Trophoblast cell (in vitro differentiated cells and primary cell): Measurements from ENCODE around the gene CDK12.
"Not testable (repeated sequence)": the region's sequence is repeated elsewhere in the genome, so short reads cannot be mapped to it uniquely, and the experiment has no call there.

ENCODE experiments used
- DNase-seq, 2 donors: peaks; one replicate each; pipeline ENCODE4 v3.0.0-alpha.2; 2016
- H2AFZ ChIP-seq: 2 replicates; pipeline ENCODE4 v1.6.1; 2013; ENCODE audit warnings: low read length, moderate library complexity, mild to moderate bottlenecking; ENCODE audit not compliant: insufficient read depth, poor library complexity
- H2AK5ac ChIP-seq: 2 replicates; pipeline ENCODE4 v1.6.1; 2013; ENCODE audit warnings: mild to moderate bottlenecking, low read length
- H2BK120ac ChIP-seq: 2 replicates; pipeline ENCODE4 v1.6.1; 2013; ENCODE audit warnings: low read length, mild to moderate bottlenecking, moderate library complexity; ENCODE audit not compliant: insufficient read depth, poor library complexity
- H2BK12ac ChIP-seq: 2 replicates; pipeline ENCODE4 v1.6.1; 2013; ENCODE audit warnings: mild to moderate bottlenecking, low read length, moderate library complexity
- H2BK5ac ChIP-seq: 2 replicates; pipeline ENCODE4 v1.6.1; 2013; ENCODE audit warnings: low read length, low read depth, moderate library complexity, mild to moderate bottlenecking; ENCODE audit not compliant: poor library complexity
- H3K14ac ChIP-seq: 2 replicates; pipeline ENCODE4 v1.6.1; 2013; ENCODE audit warnings: mild to moderate bottlenecking, low read length
- H3K18ac ChIP-seq: 2 replicates; pipeline ENCODE4 v1.6.1; 2013; ENCODE audit warnings: mild to moderate bottlenecking, low read length
- H3K23ac ChIP-seq: 2 replicates; pipeline ENCODE4 v1.6.1; 2013; ENCODE audit warnings: low read length
- H3K27ac ChIP-seq: 2 replicates; pipeline ENCODE4 v1.5.1; 2013; ENCODE audit warnings: low read depth, mild to moderate bottlenecking, inconsistent platforms, low read length, moderate library complexity
- H3K27me3 ChIP-seq: 2 replicates; pipeline ENCODE4 v1.6.1; 2013; ENCODE audit warnings: inconsistent platforms, mild to moderate bottlenecking, low read length, moderate library complexity; ENCODE audit not compliant: insufficient read depth
- H3K36me3 ChIP-seq, 2 experiments: 1 replicate in 1 of 2; 2 replicates in 1 of 2; pipeline ENCODE4 v1.6.1; 2013; ENCODE audit warnings: low read length in 2 of 2, mild to moderate bottlenecking in 2 of 2, moderate library complexity in 1 of 2; ENCODE audit not compliant: insufficient read depth in 2 of 2, control insufficient read depth in 1 of 2
- H3K4ac ChIP-seq: 2 replicates; pipeline ENCODE4 v1.6.1; 2013; ENCODE audit warnings: low read depth, mild to moderate bottlenecking, low read length, moderate library complexity
- H3K4me1 ChIP-seq, 2 experiments: 1 replicate in 1 of 2; 2 replicates in 1 of 2; pipeline ENCODE4 v1.6.1; 2013; ENCODE audit warnings: low read length in 2 of 2, mild to moderate bottlenecking in 2 of 2, moderate library complexity in 1 of 2; ENCODE audit not compliant: insufficient read depth in 2 of 2, control insufficient read depth in 1 of 2
- H3K4me2 ChIP-seq: 2 replicates; pipeline ENCODE4 v1.6.1; 2013; ENCODE audit warnings: inconsistent platforms, mild to moderate bottlenecking, low read length, moderate library complexity
- H3K4me3 ChIP-seq: 2 replicates; pipeline ENCODE4 v1.5.1; 2013; ENCODE audit warnings: mild to moderate bottlenecking, low read depth, low read length, inconsistent platforms
- H3K79me1 ChIP-seq: one replicate; pipeline ENCODE4 v1.6.1; 2013; ENCODE audit warnings: low read length
- H3K79me2 ChIP-seq: 2 replicates; pipeline ENCODE4 v1.6.1; 2013; ENCODE audit warnings: low read length, mild to moderate bottlenecking; ENCODE audit not compliant: control insufficient read depth, insufficient read depth, poor library complexity
- H3K9ac ChIP-seq: 2 replicates; pipeline ENCODE4 v1.6.1; 2013; ENCODE audit warnings: mild to moderate bottlenecking, low read length
- H3K9me3 ChIP-seq: 2 replicates; pipeline ENCODE4 v1.6.1; 2013; ENCODE audit warnings: low read depth, mild to moderate bottlenecking, control low read depth, inconsistent platforms, low read length; ENCODE audit not compliant: insufficient read depth
- H4K12ac ChIP-seq: 2 replicates; pipeline ENCODE4 v1.6.1; 2013; ENCODE audit warnings: low read depth, mild to moderate bottlenecking, low read length, moderate library complexity
- H4K8ac ChIP-seq: 2 replicates; pipeline ENCODE4 v1.6.1; 2013; ENCODE audit warnings: low read depth, mild to moderate bottlenecking, low read length, moderate library complexity
- H4K91ac ChIP-seq: one replicate; pipeline ENCODE4 v1.6.1; 2013; ENCODE audit warnings: low read depth, mild to moderate bottlenecking, low read length, moderate library complexity
- WGBS: extraction: QIAGEN DNeasy Blood & Tissue Kit; methylation state at CpG from one replicate; pipeline ENCODE4 v1.1.7; 2013; ENCODE audit warnings: missing lambda C conversion rate; ENCODE audit not compliant: insufficient read length, insufficient coverage; ENCODE audit errors: extremely low coverage; 5-methylcytosine and 5-hydroxymethylcytosine counted together

The CDK12 gene

DNA sequence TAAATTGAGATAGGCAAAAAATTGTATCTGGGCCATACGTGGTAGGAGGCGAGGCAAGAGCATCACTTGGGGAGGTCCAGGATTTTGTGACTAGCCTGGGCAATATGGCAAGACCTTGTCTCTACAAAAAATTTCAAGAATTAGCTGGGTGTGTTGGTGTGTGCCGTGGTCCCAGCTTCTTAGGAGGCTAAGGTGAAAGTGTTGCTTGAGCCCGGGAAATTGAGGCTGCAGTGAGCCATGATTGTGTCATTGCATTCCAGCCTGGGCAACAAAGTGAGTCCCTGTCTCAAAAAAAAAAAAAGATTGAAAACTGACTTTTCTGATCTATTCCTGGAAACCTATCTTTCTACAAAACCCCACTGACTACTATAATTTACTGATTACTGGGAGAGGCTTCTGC, 26.7 kb downstream of the CDK12 start:
- Histone ChIP-seq H3K4me2 (no peak overlapping the region), H4K12ac (no peak overlapping the region), H3K79me1 (no peaks in the 10 kb centered on the region), H3K9ac (no peak overlapping the region), H3K4ac (no peak overlapping the region), H4K8ac (no peak overlapping the region), H3K79me2 (no peaks in the 10 kb centered on the region), H2AK5ac (no peak overlapping the region), H3K36me3 (peaks cover 18% of the 10 kb centered on the region in 2 experiments), H3K14ac (no peak overlapping the region), H4K91ac (peak overlapping the region; percentile 14), H3K27ac (no peak overlapping the region), H3K18ac (no peak overlapping the region), H3K27me3 (no peaks in the 10 kb centered on the region), H2BK5ac (peak overlapping the region; percentile 21), H3K4me3 (no peak overlapping the region), H3K23ac (no peak overlapping the region), H2AFZ (no peak overlapping the region), H2BK12ac (no peak overlapping the region), H2BK120ac (no peak overlapping the region), H3K4me1 (peaks cover 0 to 7% of the 10 kb centered on the region in 2 experiments), H3K9me3 (no peaks in the 10 kb centered on the region)
- DNase-seq = no peak
- no CpG with 5 or more reads among the region's 4 CpGs for WGBS

DNA sequence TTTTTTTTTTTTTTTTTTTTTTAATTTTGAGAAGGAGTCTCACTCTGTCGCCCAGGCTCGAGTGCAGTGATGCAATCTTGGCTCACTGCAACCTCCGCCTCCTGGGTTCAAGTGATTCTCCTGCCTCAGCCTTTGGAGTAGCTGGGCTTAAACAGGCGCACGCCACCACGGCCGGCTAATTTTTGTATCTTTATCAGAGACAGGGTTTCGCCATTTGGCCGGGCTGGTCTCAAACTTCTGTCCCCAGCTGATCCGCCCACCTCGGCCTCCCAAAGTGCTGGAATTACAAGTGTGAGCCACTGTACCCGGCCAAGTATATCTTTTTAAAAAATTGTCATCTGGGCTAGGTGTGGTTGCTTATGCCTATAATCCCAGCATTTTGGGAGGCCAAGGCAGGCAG, 35.6 kb downstream of the CDK12 start:
- H3K4ac ChIP-seq, H3K79me2 ChIP-seq, H2BK120ac ChIP-seq, H2BK12ac ChIP-seq, H3K9ac ChIP-seq, H2AFZ ChIP-seq, H2AK5ac ChIP-seq, H3K14ac ChIP-seq, H3K4me2 ChIP-seq, H4K12ac ChIP-seq, H3K9me3 ChIP-seq, H4K91ac ChIP-seq, H3K79me1 ChIP-seq, H4K8ac ChIP-seq, H3K4me3 ChIP-seq, H3K27ac ChIP-seq, H3K27me3 ChIP-seq, DNase-seq, H3K23ac ChIP-seq, H2BK5ac ChIP-seq, H3K4me1 ChIP-seq: not testable (repeated sequence)
- Histone ChIP-seq H3K36me3 (peaks cover 54 to 63% of the 10 kb centered on the region in 2 experiments), H3K18ac (peak overlapping the region; percentile 30)
- WGBS = no CpG with 5 or more reads among the region's 12 CpGs

DNA sequence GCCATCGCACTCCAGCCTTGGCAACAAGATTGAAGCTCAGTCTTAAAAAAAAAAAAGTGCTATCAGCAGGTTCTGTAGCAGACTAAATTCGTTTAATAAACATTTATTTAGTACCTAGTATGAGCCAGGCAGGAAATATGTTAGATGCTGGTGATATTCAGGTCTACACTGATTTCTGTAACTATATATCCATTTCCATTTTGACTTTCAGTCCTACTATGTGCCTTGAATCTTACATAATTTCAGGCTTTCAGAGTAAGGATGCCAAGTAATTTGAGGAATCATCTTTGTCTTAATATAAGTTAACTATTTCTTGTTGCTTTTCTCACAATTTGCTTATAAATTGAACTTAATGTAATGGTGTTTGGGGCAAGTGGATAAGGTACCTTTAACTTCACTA, 46.2 kb downstream of the CDK12 start:
- Histone ChIP-seq H3K4me1 (no peaks in the 10 kb centered on the region), H3K79me1 (no peaks in the 10 kb centered on the region), H3K23ac (no peak overlapping the region), H2BK12ac (no peak overlapping the region), H3K9me3 (no peaks in the 10 kb centered on the region), H3K4me2 (no peak overlapping the region), H4K12ac (no peak overlapping the region), H2AFZ (no peak overlapping the region), H3K27me3 (no peaks in the 10 kb centered on the region), H3K79me2 (no peaks in the 10 kb centered on the region), H3K27ac (no peak overlapping the region), H3K14ac (no peak overlapping the region), H3K4ac (no peak overlapping the region), H2AK5ac (no peak overlapping the region), H2BK120ac (no peak overlapping the region), H3K36me3 (peaks cover 24 to 45% of the 10 kb centered on the region in 2 experiments), H2BK5ac (no peak overlapping the region), H3K9ac (no peak overlapping the region), H4K8ac (no peak overlapping the region), H3K4me3 (no peak overlapping the region), H3K18ac (no peak overlapping the region), H4K91ac (no peak overlapping the region)
- DNase-seq = no peak
- no CpG with 5 or more reads among the region's 2 CpGs for WGBS

DNA sequence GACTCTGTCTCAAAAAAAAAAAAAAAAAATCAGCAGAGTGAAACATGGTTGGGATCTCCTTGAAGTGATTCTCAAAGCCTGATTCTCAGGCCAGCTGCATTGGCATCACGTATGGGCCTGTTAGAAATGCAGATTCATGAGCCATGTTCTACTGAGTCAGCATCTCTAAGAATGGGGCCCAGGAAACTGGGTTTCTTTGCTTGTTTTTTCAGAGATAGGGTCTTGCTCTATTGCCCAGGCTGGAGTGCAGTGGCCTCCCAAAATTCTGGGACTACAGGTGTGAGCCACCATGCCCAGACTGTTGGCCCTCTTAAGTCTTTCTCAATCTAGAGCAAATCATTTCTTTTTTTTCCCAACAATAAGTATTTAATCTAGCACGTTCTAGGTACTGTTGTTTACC, 47.7 kb downstream of the CDK12 start:
- Histone ChIP-seq H3K9me3 (no peaks in the 10 kb centered on the region), H3K4me2 (no peak overlapping the region), H3K79me2 (no peaks in the 10 kb centered on the region), H3K14ac (no peak overlapping the region), H3K27ac (no peak overlapping the region), H3K18ac (no peak overlapping the region), H3K9ac (no peak overlapping the region), H2BK5ac (no peak overlapping the region), H2BK120ac (no peak overlapping the region), H2AK5ac (no peak overlapping the region), H3K4me1 (no peaks in the 10 kb centered on the region), H3K4me3 (no peak overlapping the region), H4K91ac (no peak overlapping the region), H4K8ac (no peak overlapping the region), H2BK12ac (no peak overlapping the region), H4K12ac (no peak overlapping the region), H3K27me3 (no peaks in the 10 kb centered on the region), H3K79me1 (no peaks in the 10 kb centered on the region), H2AFZ (no peak overlapping the region), H3K23ac (no peak overlapping the region), H3K4ac (no peak overlapping the region), H3K36me3 (peaks cover 19 to 36% of the 10 kb centered on the region in 2 experiments)
- no peak for DNase-seq
- no CpG with 5 or more reads among the region's 2 CpGs for WGBS
